ENCODE data around the gene FCRLA.

FCRLA gene

GRCh38 chr1:161706482-161707347 is at the start of gene FCRLA:
Gene FCRLA, plus strand, starts transcription at chr1:161707229. Its CDS starts 36 bp downstream, at chr1:161707265.
- Histone ChIP-seq H3K4me1 (ENCODE audit: control insufficient read depth, insufficient read depth, low read length) (no peaks in the 10 kb centered on the region), H3K4me3 (ENCODE audit: low read depth, low read length) (no peak within 1 kb of the TSS), H3K27ac (ENCODE audit: extremely low read depth, low read depth, low read length) (no peak within 1 kb of the TSS; the same call in 1 of the 2 replicates), H3K9me3 (ENCODE audit: control insufficient read depth, insufficient read depth, low read depth, low read length) (no peaks in the 10 kb centered on the region), H3K36me3 (ENCODE audit: control insufficient read depth in 2 of 2, insufficient read depth in 1 of 2, low read length in 2 of 2) (no peaks in the 10 kb centered on the region)
- ChIA-PET CTCF (interaction anchor here (0.9 to 1.6 kb wide), 2 partner anchors 19 to 37 kb away, joined by 4 to 5 read pairs; no protein-coding TSS in a partner anchor), POLR2A (interaction anchor here (1.6 kb wide), 1 partner anchor 20 kb away, joined by 6 read pairs; no protein-coding TSS in a partner anchor)
- no peak for TF ChIP-seq TCF7L2 (IDR thresholded peaks at IDR 0.05; ENCODE audit: borderline replicate concordance, low read depth, low read length)
- TF ChIP-seq ZNF114 (tag by site-specific recombination; IDR thresholded peaks at IDR 0.05): no peak
- TF ChIP-seq ZNF23 (tag by site-specific recombination; IDR thresholded peaks at IDR 0.05; ENCODE audit: borderline replicate concordance): no peak
- no peak for TF ChIP-seq ZNF155 (tag by site-specific recombination; IDR thresholded peaks at IDR 0.05)
- TF ChIP-seq RBAK (tag by site-specific recombination; IDR thresholded peaks at IDR 0.05): no peak
- TF ChIP-seq ZNF148 (tag by site-specific recombination; IDR thresholded peaks at IDR 0.05; ENCODE audit: borderline replicate concordance): no peak
- no peak for TF ChIP-seq ZNF514 (tag by site-specific recombination; IDR thresholded peaks at IDR 0.05)
- no peak for TF ChIP-seq ZNF776 (tag by site-specific recombination; IDR thresholded peaks at IDR 0.05; ENCODE audit: borderline replicate concordance)
- no peak for TF ChIP-seq ZNF692 (tag by site-specific recombination; IDR thresholded peaks at IDR 0.05)
- TF ChIP-seq ZNF37A (tag by site-specific recombination; IDR thresholded peaks at IDR 0.05): no peak
- peak; percentile 54; the same call in 1 of the 2 replicates for TF ChIP-seq ZBTB17 (tag by site-specific recombination; IDR thresholded peaks at IDR 0.05)
- TF ChIP-seq ZNF48 (tag by site-specific recombination; IDR thresholded peaks at IDR 0.05): no peak
- peak; percentile 50; the same call in 1 of the 2 replicates for TF ChIP-seq ZNF335 (tag by site-specific recombination; conservative IDR thresholded peaks at IDR 0.05)
- no peak for TF ChIP-seq PATZ1 (tag by site-specific recombination; IDR thresholded peaks at IDR 0.05)
- TF ChIP-seq ZNF548 (tag by site-specific recombination; IDR thresholded peaks at IDR 0.05): no peak
- no peak for TF ChIP-seq GLIS1 (tag by site-specific recombination; IDR thresholded peaks at IDR 0.05)
- no peak for TF ChIP-seq SALL2 (tag by site-specific recombination; IDR thresholded peaks at IDR 0.05; ENCODE audit: borderline replicate concordance)
- TF ChIP-seq ZNF404 (tag by site-specific recombination; IDR thresholded peaks at IDR 0.05): no peak
- TF ChIP-seq ZNF132 (tag by site-specific recombination; IDR thresholded peaks at IDR 0.05; ENCODE audit: borderline replicate concordance): no peak
- TF ChIP-seq ZNF175 (tag by site-specific recombination; IDR thresholded peaks at IDR 0.05): no peak
- TF ChIP-seq GLI2 (tag by site-specific recombination; IDR thresholded peaks at IDR 0.05; ENCODE audit: borderline replicate concordance, low read depth): no peak
- TF ChIP-seq TRIM28 (IDR thresholded peaks at IDR 0.05; ENCODE audit: borderline replicate concordance, low read length): no peak
- TF ChIP-seq ZBTB26 (tag by site-specific recombination; optimal IDR thresholded peaks at IDR 0.05): no peak
- TF ChIP-seq BCL6B (tag by site-specific recombination; IDR thresholded peaks at IDR 0.05): no peak
- no peak for TF ChIP-seq SETDB1 (IDR thresholded peaks at IDR 0.05; ENCODE audit: insufficient read length, low read length)
- peak; percentile 67 for TF ChIP-seq ZNF366 (tag by site-specific recombination; conservative IDR thresholded peaks at IDR 0.05)
- TF ChIP-seq ZNF510 (tag by site-specific recombination; IDR thresholded peaks at IDR 0.05; ENCODE audit: insufficient replicate concordance): no peak

All from HEK293 (cell line).